Effector CD8-positive, alpha-beta T cell (primary cell): ENCODE data around the gene PDK4.
"Not testable (repeated sequence)": the region's sequence is repeated elsewhere in the genome, so short reads cannot be mapped to it uniquely, and the experiment has no call there.

Source experiments
- DNase-seq: peaks from one replicate; lab custom pipeline; 2025; lab: John Stamatoyannopoulos, UW

The PDK4 gene

GRCh38 chr7:95604811-95605210 lies 8.5 kb upstream of the PDK4 start:
- not testable (repeated sequence) for DNase-seq

- DNase-seq, result not testable (repeated sequence)
Observed at GRCh38 chr7:95604397-95604796, 8.1 kb upstream of the PDK4 start.

DNA sequence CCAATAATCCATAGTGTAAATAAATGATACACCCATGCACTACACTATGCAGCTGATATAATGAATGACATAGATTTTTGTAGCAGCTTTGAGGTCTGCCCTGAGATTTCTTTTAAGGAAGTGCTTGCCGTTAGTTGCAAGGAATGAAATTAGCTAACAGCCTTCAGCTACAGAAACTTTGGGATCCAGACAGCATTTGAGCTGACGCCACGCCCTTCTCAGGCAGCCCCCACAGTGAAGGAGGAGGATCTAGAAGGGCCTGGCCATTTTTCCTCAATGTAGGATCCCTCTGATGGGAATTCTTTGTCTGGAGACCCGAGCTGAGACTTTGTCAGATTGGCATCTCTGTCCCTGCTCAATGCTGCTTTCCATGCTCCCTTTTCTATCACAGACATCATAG lies 6.1 kb upstream of the PDK4 start:
- no peak for DNase-seq

- no peak for DNase-seq
Observed at GRCh38 chr7:95601316-95601715, 5.0 kb upstream of the PDK4 start.

- no peak for DNase-seq
Observed at GRCh38 chr7:95599069-95599468, 2.8 kb upstream of the PDK4 start.

GRCh38 chr7:95598511-95598910 lies 2.2 kb upstream of the PDK4 start:
- no peak for DNase-seq

- no peak for DNase-seq
Observed at GRCh38 chr7:95595746-95596197, 544 bp downstream of the PDK4 start.

DNA sequence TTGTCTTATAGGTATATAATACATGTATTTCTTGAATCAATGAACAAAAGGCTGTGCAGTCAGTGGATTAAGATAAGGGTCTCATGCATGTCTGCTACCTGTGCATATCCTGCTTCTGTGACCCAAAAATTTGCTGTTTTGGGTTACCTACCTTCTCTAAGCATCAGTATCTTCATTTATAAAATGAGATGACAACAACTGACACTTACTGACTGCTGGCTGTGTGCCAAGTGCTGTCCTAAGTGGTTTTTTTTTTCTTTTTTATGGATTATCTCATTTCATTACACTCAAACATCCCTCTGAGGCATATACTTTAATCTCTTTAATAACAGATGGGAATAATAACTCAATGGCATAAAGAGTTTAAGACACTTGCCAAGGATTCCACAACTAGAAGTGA lies 2.1 kb downstream of the PDK4 start:
- DNase-seq, result no peak

GRCh38 chr7:95593343-95593742 lies 3.0 kb downstream of the PDK4 start:
- no peak for DNase-seq

DNA sequence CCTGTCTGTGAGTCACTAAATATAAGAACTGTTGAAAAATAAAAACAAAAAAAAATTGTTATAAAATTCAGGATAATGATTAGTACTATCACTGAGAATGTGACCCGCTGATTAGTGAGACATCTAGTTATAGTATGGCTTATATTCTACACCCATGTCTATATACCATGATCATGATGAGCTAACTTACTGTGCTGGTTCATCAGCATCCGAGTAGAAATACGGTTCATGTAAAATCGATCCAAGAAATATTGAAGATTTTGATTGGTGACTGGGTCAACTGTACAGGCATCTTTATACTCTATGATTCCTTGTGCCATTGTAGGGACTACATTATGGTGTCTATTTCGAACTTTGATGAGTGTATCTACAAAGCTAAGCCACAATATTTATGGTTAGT lies 3.7 kb downstream of the PDK4 start:
- no peak for DNase-seq

DNA sequence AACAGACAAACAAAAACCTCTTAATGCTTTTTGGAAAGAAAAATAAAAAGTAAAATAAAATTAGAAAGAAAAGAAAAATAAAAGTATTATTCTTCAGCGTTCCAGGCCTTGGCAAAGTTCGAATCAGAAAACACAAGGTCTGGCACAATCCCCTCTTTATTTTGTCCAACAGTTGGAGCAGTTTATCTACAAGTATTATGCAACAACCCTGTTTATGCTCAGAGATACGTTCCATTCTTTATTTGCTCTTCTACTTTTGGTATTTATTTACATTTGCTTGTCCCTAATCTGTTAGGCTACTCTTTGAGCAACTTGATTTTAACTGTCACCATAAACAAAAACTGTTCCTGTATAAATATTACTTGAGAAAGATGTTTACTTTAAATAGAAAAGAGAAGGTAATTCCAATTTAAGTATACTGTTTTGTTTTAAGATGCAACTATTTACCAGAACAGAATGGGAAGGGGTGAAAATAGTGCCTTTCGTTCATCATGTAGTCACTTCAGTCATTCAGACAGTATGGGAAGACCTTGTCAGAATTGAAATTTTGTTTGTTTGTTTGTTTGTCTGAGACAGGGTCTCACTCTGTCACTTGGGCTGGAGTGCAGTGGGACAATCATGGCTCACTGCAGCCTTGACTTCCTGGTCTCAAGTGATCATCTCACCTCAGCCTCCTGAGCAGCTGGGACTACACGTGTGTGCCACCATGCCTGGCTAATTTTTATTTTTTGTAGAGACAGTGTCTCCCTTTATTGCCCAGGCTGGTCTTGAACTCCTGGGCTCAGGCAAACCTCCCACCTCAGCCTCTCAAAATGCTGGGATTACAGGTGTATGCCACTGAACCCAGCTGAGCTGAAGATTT lies 5.7 kb downstream of the PDK4 start:
- DNase-seq, result no peak

- no peak for DNase-seq
Observed at GRCh38 chr7:95589766-95590165, 6.5 kb downstream of the PDK4 start.

DNA sequence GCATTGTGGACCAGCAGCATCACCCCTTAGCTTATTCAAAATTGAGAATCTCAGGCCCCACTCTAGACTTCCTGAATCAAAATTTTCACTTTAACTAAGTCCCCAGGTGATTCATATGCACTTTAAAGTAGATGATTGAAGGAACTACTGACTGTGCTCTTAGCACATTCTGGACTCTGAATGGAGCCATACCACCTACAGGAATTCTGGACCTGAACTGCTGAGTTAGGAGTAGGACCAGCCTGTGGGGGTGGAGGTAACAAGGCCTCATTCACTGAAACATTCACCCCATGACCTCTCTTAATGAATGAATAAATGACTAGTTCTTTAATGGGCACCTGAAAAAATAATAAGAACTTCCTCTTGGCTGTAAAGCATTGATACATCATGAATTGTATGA lies 7.3 kb downstream of the PDK4 start:
- no peak for DNase-seq

DNA sequence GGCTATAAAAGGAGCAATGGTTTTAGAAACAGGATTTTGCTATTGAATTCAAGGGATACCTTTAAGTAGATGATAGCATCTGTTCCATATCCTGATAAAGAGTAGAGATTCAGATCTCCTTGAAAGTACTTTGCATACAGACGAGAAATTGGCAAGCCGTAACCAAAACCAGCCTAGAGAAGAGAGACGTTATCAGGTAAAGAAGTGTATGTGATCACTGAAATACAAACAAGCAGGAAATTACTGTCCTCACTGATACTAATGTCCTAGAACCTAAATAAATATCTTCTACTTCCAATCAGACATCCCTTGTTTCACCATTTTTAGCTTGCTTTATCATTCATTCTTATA lies 9.4 kb downstream of the PDK4 start:
- no peak for DNase-seq

DNA sequence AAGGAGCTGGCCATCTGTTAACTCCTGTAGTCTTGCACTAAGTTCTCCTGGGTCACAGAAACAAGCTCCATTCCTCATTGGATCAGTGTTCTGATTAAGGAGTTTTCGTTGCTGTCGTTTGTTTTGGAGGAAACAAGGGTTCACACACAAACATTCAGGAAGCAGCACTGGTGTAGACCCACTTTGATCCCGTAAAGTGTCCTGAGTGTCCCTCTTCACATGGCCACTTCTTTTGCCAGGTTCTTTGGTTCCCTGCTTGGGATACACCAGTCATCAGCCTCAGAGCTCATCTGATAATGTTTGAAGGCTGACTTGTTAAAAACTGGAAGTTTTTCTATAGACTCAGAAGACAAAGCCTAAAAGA lies 10.9 kb downstream of the PDK4 start:
- no peak for DNase-seq

- no peak for DNase-seq
Observed at GRCh38 chr7:95584769-95585425, 11.4 kb downstream of the PDK4 start.

DNA sequence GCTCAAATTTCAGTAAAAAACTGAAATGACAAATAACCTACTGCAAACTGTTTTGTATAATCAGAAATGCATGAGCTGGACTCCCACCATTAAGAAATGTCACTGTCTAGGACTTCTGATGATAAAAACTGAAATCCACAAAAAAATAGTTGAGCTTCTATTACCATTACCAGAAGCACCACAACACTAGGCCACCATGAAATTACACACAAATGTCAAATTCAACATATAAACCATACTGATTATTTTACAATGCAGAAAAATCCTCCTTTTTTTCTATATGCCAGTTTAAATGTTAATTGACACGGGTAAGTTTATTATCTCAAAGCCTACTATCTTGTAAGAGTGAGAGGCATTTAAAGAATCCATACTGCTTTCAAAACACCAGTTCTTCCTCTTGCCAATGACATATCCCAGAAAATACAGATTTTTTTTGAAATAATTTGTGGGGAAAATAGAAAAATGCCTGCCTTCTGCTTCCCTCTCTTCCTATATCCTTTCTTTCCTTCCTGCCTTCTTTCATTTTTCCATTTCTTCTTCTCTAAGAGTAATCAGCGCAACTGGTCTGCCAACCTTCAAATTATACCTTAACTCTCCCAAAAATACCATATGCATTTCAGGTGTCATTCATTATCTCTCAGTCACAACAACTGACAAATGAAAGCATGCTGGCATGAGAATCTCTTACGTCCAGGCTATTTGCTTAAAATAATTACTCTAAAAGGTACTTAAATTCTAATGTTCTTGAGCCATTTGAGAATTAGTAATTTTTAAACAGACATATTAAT lies 12.3 kb downstream of the PDK4 start:
- no peak for DNase-seq

DNA sequence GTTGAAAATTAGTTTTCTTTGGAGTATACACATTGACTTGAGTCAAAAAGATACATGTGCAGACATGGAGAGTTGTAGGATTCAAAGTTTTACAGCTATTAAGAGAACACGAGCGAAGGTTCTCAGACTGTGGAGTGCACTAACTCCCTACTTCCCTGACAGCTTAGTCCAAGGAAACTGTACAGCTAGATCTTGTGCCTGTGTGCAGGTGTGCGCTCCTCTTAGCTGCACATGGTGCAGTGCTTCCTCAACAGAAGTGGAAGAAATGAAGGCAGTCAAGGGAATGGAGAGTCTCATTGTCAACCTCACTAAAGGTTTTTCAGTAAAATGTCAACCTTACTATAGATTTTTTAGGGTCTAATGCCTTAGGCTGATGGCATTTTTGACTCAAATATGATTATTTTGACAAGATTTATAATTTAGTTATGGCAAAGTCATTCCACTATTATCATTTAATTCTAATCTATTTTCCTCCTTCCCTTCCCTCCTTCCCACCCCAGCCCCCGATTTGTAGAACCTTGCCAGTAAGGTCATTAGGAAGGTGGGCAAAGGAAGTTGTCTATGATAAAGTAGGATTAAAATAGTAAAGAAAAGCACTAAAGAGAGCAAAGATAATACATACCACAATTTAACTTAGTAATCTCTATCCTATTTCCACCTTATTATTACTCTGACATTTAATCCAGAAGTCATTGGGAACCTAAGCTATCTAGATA lies 13.6 kb downstream of the PDK4 start:
- no peak for DNase-seq

- DNase-seq, result no peak
Observed at GRCh38 chr7:95581467-95581866, 14.8 kb downstream of the PDK4 start.

DNA sequence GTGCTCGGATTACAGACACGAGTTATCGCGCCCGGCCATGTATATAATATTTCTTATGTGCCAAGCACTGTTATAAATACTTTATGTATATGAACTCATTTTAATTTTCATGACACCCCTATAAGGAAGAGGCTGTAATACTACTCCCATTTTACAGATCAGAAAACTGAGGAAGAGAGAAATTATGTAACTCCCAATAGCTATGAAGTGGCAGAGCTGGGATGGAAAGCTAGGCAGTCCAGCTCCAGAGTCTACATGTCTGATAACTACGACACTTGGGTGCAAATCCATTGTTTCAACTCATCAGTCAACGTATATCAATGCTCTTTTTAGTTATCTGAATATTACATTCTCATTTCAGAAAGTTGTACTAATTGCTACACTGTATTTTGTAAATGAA lies 17.0 kb downstream of the PDK4 start:
- no peak for DNase-seq

GRCh38 chr7:95578299-95578855 lies 17.9 kb downstream of the PDK4 start:
- no peak for DNase-seq

GRCh38 chr7:95577137-95577536 lies 19.2 kb downstream of the PDK4 start:
- DNase-seq, result no peak
